Epithelial cell of proximal tubule (primary cell): ENCODE data around the gene TULP1. TPM values are rescaled to one million over a fixed set of nuclear protein-coding genes. Genes with fewer than 3 reads are reported as not detected.
A peak's percentile ranks its signal among the peaks of the same experiment; 100 is the strongest.

Experiments used
- DNase-seq: peaks from one replicate; pipeline ENCODE4 v3.0.0-alpha.2; 2011; ENCODE audit warnings: low read depth
- H3K4me3 ChIP-seq: 2 replicates; pipeline ENCODE4 v1.5.1; 2011; ENCODE audit warnings: low read depth, mild to moderate bottlenecking, low read length
- CTCF ChIP-seq: conservative IDR thresholded peaks from 2 replicates; pipeline ENCODE4 v1.5.1; 2012; ENCODE audit warnings: low read depth, mild to moderate bottlenecking, low read length
- total RNA-seq: library from RNA; depleted of rRNA; stranded (reverse); fragments of >200 nt; gene quantifications from 2 replicates; pipeline ENCODE4 v1.2.3, GENCODE V29; 2015

Gene TULP1
- total RNA-seq, 1 donor from 2014 or later: not detected

- no peak overlapping the region for H3K4me3 ChIP-seq
- no peak for TF ChIP-seq CTCF
These were observed 40.8 kb downstream of the TULP1 start for GRCh38 chr6:35471836-35472345.

GRCh38 chr6:35470663-35471120 is 42.0 kb downstream of the TULP1 start:
- H3K4me3 ChIP-seq: peak overlapping the region; percentile 92
- DNase-seq: no peak
- no peak for TF ChIP-seq CTCF

More at GRCh38 chr6:35471836-35472345, 40.8 kb downstream of the TULP1 start:
- DNase-seq: no peak

GRCh38 chr6:35469751-35470662 is 42.7 kb downstream of the TULP1 start:
- peak overlapping the region; percentile 92 for H3K4me3 ChIP-seq
- DNase-seq: no peak
- TF ChIP-seq CTCF: no peak

GRCh38 chr6:35468980-35469750 is 43.5 kb downstream of the TULP1 start:
- H3K4me3 ChIP-seq: peak overlapping the region; percentile 92
- no peak for DNase-seq
- no peak for TF ChIP-seq CTCF

GRCh38 chr6:35468181-35468979 is 44.3 kb downstream of the TULP1 start, which contains the start of gene RPL10A:
Gene RPL10A, plus strand, starts transcription at chr6:35468401. Its CDS starts 34 bp downstream, at chr6:35468435.
- peak; percentile 52 for DNase-seq
- peak within 1 kb of the TSS; percentile 92 for H3K4me3 ChIP-seq
- peak; percentile 93 for TF ChIP-seq CTCF

DNA sequence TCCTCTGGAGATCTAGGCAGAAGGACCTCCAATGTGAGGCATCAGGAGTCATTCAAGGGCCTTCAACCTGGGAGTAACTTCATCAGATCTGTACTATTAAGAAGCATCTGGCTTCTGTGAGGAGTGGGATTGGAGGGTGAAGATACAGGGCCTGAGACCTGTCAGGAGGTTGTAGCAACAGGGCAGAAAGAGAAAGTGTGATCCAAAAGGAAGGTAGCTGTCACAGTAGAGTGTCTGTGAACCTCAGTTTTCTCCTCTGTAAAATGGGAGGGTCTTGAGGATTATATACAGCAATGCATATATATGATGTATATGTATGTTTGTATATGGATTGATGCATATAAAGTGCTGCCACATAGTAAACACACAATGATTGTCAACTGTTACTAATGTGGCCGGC is 47.0 kb downstream of the TULP1 start:
- H3K4me3 ChIP-seq: no peak overlapping the region
- no peak for TF ChIP-seq CTCF
- no peak for DNase-seq
